ENCODE measurements around the gene AQP5. TPM values are rescaled to one million over a fixed set of nuclear protein-coding genes. Genes with fewer than 3 reads are reported as not detected.
A peak's percentile ranks its signal among the peaks of the same experiment; 100 is the strongest.

The AQP5 gene
- total and polyA plus RNA-seq, 11 donors: 0.20 to 0.78 (median 0.51) TPM; not detected in 4

DNA sequence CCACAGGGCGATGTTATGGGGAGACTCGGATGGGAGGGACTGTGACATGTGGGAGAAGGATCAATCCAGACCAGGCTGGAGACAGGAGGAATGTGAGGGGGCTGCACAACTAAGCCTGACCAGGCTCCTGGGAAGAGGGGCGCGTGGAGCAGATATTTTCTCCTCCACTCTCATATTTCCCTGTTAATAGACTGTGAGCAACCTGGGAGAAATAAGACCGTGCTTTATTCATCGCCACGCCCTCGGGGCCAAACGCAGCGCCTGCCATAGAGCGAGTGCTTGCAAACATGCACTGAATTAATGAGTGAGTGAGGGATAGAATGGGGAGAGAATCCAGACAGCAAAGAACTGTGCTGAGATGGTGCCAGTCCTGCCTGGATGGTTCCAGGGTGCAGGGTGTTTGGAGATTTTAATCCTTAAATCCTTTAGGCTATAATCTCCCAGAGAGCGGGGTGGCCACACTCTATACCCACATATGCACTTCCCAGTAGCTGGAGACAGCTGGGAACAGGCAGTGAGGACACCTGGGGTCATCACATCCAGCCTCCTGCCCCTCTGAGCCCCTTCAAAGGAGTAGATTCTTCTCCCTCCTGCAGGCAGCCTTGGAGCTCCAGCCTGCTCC is 44.4 kb upstream of the AQP5 start:
- no peaks in the 10 kb centered on the region for H3K36me3 ChIP-seq
- no peak for TF ChIP-seq POLR2A (IDR thresholded peaks at IDR 0.05)
- TF ChIP-seq, protein P1, sequence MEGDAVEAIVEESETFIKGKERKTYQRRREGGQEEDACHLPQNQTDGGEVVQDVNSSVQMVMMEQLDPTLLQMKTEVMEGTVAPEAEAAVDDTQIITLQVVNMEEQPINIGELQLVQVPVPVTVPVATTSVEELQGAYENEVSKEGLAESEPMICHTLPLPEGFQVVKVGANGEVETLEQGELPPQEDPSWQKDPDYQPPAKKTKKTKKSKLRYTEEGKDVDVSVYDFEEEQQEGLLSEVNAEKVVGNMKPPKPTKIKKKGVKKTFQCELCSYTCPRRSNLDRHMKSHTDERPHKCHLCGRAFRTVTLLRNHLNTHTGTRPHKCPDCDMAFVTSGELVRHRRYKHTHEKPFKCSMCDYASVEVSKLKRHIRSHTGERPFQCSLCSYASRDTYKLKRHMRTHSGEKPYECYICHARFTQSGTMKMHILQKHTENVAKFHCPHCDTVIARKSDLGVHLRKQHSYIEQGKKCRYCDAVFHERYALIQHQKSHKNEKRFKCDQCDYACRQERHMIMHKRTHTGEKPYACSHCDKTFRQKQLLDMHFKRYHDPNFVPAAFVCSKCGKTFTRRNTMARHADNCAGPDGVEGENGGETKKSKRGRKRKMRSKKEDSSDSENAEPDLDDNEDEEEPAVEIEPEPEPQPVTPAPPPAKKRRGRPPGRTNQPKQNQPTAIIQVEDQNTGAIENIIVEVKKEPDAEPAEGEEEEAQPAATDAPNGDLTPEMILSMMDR (IDR thresholded peaks at IDR 0.05): no peak
- no peak for ATAC-seq
- H3K27me3 ChIP-seq: peaks cover 0 to 11% (median 0%) of the 10 kb centered on the region in 9 donors
- peak in 1 of 5 donors; percentile 14 for DNase-seq
- intact Hi-C loops (cut with DNase I): no loop called here
- H3K9me3 ChIP-seq: no peaks in the 10 kb centered on the region
- H3K4me1 ChIP-seq: peaks cover 0 to 13% (median 6%) of the 10 kb centered on the region in 12 donors
- no peak overlapping the region for H3K4me3 ChIP-seq
- no peak overlapping the region for H3K27ac ChIP-seq
- 93 to 97% (median 93%) methylated on average over 12 of the region's 12 CpGs for WGBS, 4 donors

DNA sequence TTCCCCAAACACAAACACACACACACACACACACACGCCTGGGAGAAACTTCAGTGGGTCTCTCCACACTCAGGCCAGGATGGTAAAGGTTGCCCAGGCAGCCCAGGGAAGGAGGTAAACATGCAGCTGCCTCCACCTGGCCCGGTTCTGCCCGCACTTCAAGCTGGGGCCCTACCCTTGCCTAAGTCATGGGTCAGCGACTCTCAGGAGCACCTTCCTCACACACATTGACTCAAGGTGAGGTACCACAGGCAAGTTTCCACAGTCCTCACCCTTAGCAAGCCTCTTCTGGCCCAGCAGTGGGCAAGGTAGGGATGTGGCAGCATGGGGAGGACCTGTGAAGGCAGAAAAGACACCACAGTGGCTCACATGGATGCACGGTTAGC is 43.9 kb upstream of the AQP5 start:
- no peak for ATAC-seq
- Histone ChIP-seq H3K36me3 (no peaks in the 10 kb centered on the region), H3K4me3 (no peak overlapping the region), H3K4me1 (peaks cover 0 to 18% (median 11%) of the 10 kb centered on the region in 12 donors), H3K9me3 (no peaks in the 10 kb centered on the region), H3K27ac (no peak overlapping the region), H3K27me3 (peaks cover 0 to 11% (median 0%) of the 10 kb centered on the region in 9 donors)
- intact Hi-C loops (cut with DNase I): no loop called here
- DNase-seq: peak in 1 of 5 donors; percentile 28
- WGBS, 4 donors: 77 to 93% (median 88%) methylated on average over 5 of the region's 5 CpGs
- TF ChIP-seq POLR2A (IDR thresholded peaks at IDR 0.05): no peak
- TF ChIP-seq, protein P1 (IDR thresholded peaks at IDR 0.05): no peak

DNA sequence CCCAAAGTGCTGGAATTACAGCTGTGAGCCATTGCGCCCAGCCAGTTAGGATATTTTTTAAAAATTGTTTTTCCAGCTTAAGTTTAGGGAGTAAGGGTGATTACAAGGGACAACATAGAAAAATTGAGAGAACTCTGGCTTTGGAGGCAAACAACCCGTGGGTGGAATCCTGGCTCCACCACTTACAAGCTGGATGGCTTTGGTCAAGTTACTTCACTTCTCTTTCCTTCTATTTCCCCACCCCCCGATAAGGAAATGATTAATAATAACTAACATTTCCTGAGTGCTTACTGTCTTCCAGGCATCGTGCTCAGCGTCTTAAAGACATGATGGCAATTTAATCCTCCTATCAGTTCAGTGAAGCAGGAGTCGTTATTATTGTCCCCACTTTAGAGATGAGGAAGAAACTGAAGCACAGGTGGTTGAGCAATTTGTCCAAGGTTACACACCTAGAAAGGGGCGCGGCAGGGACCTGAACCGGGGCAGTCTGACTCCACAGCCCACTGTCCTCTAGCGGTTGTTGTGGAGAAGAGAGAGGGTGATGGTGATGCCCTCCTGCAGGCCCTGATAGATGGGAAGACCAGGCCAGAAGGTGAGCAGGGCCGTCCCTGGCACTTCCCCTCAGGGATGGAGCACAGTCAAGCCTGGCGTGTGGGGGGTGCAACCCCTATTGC is 41.3 kb upstream of the AQP5 start:
- intact Hi-C loops (cut with DNase I): no loop called here
- Histone ChIP-seq H3K9me3 (no peaks in the 10 kb centered on the region), H3K4me3 (no peak overlapping the region), H3K36me3 (no peaks in the 10 kb centered on the region), H3K4me1 (peaks cover 0 to 28% (median 13%) of the 10 kb centered on the region in 12 donors), H3K27ac (peak overlapping the region in 6 of 12 donors; percentile 12 to 52 (median 33)), H3K27me3 (peaks cover 0 to 11% (median 0%) of the 10 kb centered on the region in 9 donors)
- peak in 4 of 5 donors; percentile 37 to 60 (median 48) for DNase-seq
- TF ChIP-seq POLR2A (IDR thresholded peaks at IDR 0.05): no peak
- TF ChIP-seq, protein P1 (IDR thresholded peaks at IDR 0.05): no peak
- 58 to 72% (median 68%) methylated on average over 12 of the region's 12 CpGs for WGBS, 4 donors
- ATAC-seq: peak in 3 of 4 donors; percentile 7 to 71 (median 60)

DNA sequence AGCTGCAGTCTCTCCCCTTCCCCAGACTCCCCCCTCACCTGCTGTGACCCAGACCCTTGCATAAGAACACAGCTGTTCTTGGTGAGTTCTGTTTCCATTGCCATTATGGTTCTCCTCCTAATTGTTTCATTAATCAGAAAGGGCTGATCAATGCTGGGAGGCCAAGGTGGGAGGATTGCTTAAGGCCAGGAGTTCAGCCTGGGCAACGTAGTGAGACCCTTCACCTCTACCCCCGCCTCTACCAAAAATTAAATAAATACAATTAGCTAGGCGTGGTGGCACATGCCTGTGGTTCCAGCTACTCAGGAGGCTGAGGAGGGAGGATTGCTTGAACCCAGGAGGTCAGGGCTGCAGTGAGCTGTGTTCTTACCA is 40.8 kb upstream of the AQP5 start:
- DNase-seq: peak in 1 of 5 donors; percentile 11
- intact Hi-C loops (cut with DNase I): no loop called here
- ATAC-seq: no peak
- Histone ChIP-seq H3K27me3 (peaks cover 0 to 11% (median 0%) of the 10 kb centered on the region in 9 donors), H3K4me1 (peaks cover 0 to 28% (median 13%) of the 10 kb centered on the region in 12 donors), H3K4me3 (no peak overlapping the region), H3K36me3 (no peaks in the 10 kb centered on the region), H3K27ac (peak overlapping the region in 3 of 12 donors; percentile 12 to 34 (median 32)), H3K9me3 (no peaks in the 10 kb centered on the region)
- WGBS, 4 donors: 88 to 95% (median 91%) methylated on average over 3 of the region's 3 CpGs
- TF ChIP-seq, protein P1 (IDR thresholded peaks at IDR 0.05): no peak
- no peak for TF ChIP-seq POLR2A (IDR thresholded peaks at IDR 0.05)
